Astrocyte (in vitro differentiated cells and primary cell): ENCODE results near the gene CCL25. TPM values are rescaled to one million over a fixed set of nuclear protein-coding genes. Genes with fewer than 3 reads are reported as not detected.

Experiments
- DNase-seq: peaks from one replicate; pipeline ENCODE4 v3.0.0-alpha.2; 2010; ENCODE audit warnings: low read depth
- FAIRE-seq: peaks from 2 replicates; lab custom pipeline; 2011; peaks lifted over from hg19 to GRCh38; lab: Jason Lieb, UNC
- H2AFZ ChIP-seq: 2 replicates; pipeline ENCODE4 v1.6.0; 2012; ENCODE audit warnings: low read depth, low read length, inconsistent platforms
- H3K27ac ChIP-seq: 2 replicates; pipeline ENCODE4 v1.5.1; 2011; ENCODE audit warnings: low read depth, low read length, inconsistent platforms
- H3K27me3 ChIP-seq: 2 replicates; pipeline ENCODE4 v1.6.0; 2011; ENCODE audit warnings: low read length, inconsistent platforms; ENCODE audit not compliant: insufficient read depth
- H3K36me3 ChIP-seq: 2 replicates; pipeline ENCODE4 v1.5.1; 2011; ENCODE audit warnings: low read length, inconsistent platforms; ENCODE audit not compliant: insufficient read depth
- H3K4me1 ChIP-seq: 2 replicates; pipeline ENCODE4 v1.5.1; 2011; ENCODE audit warnings: low read length, inconsistent platforms; ENCODE audit not compliant: insufficient read depth
- H3K4me2 ChIP-seq: 2 replicates; pipeline ENCODE4 v1.6.0; 2012; ENCODE audit warnings: low read length, inconsistent platforms
- H3K4me3 ChIP-seq: 2 replicates; pipeline ENCODE4 v1.5.1; 2011; ENCODE audit warnings: low read depth, mild to moderate bottlenecking, low read length, inconsistent platforms; ENCODE audit not compliant: insufficient read depth
- H3K79me2 ChIP-seq: 2 replicates; pipeline ENCODE4 v1.6.0; 2012; ENCODE audit warnings: mild to moderate bottlenecking, low read length, inconsistent platforms; ENCODE audit not compliant: insufficient read depth
- H3K9ac ChIP-seq: 2 replicates; pipeline ENCODE4 v1.6.0; 2012; ENCODE audit warnings: mild to moderate bottlenecking, low read length, inconsistent platforms
- H3K9me3 ChIP-seq: 2 replicates; pipeline ENCODE4 v1.5.1; 2012; ENCODE audit warnings: low read depth, mild to moderate bottlenecking, low read length, inconsistent platforms; ENCODE audit not compliant: insufficient read depth
- H4K20me1 ChIP-seq: 2 replicates; pipeline ENCODE4 v1.6.0; 2012; ENCODE audit warnings: low read length, inconsistent platforms; ENCODE audit not compliant: insufficient read depth
- H3K27ac Mint-ChIP-seq: one replicate; pipeline ENCODE4 v1.8.0; 2021; ENCODE audit warnings: mild to moderate bottlenecking, mixed read lengths; ENCODE audit not compliant: unreplicated experiment
- H3K27me3 Mint-ChIP-seq: one replicate; pipeline ENCODE4 v1.8.0; 2021; ENCODE audit warnings: low read depth, mixed read lengths; ENCODE audit not compliant: unreplicated experiment
- H3K36me3 Mint-ChIP-seq: one replicate; pipeline ENCODE4 v1.8.0; 2021; ENCODE audit warnings: low read depth, mixed read lengths; ENCODE audit not compliant: unreplicated experiment
- H3K4me1 Mint-ChIP-seq: one replicate; pipeline ENCODE4 v1.8.0; 2021; ENCODE audit warnings: low read depth, mixed read lengths; ENCODE audit not compliant: unreplicated experiment
- H3K4me3 Mint-ChIP-seq: one replicate; pipeline ENCODE4 v1.8.0; 2021; ENCODE audit warnings: mild to moderate bottlenecking, moderate library complexity, mixed read lengths; ENCODE audit not compliant: unreplicated experiment
- H3K9me3 Mint-ChIP-seq: one replicate; pipeline ENCODE4 v1.8.0; 2021; ENCODE audit warnings: mild to moderate bottlenecking, mixed read lengths; ENCODE audit not compliant: unreplicated experiment
- CTCF ChIP-seq: IDR thresholded peaks from 2 replicates; pipeline ENCODE4 v1.5.1; 2011; ENCODE audit warnings: low read depth, mild to moderate bottlenecking, inconsistent platforms, low read length, moderate library complexity; ENCODE audit not compliant: insufficient read depth
- EZH2 ChIP-seq: IDR thresholded peaks from 2 replicates; pipeline ENCODE4 v1.6.1; 2012; ENCODE audit warnings: mild to moderate bottlenecking, low read length, inconsistent platforms; ENCODE audit not compliant: insufficient read depth
- total RNA-seq: library from RNA; stranded (reverse); gene quantifications from 2 replicates; pipeline ENCODE4 v1.2.1, GENCODE V29; 2021

The CCL25 gene
- total RNA-seq, 1 donor from 2014 or later: not detected

- no peak overlapping the region for H3K4me3 ChIP-seq
- Mint-ChIP-seq H3K9me3 (no peaks in the 10 kb centered on the region), H3K27ac (no peak overlapping the region), H3K4me3 (no peak overlapping the region), H3K4me1 (peaks cover 14% of the 10 kb centered on the region), H3K27me3 (peaks cover 6% of the 10 kb centered on the region), H3K36me3 (no peaks in the 10 kb centered on the region)
- FAIRE-seq: no peak
- H3K36me3 ChIP-seq: no peaks in the 10 kb centered on the region
- H4K20me1 ChIP-seq: no peaks in the 10 kb centered on the region
- H3K9me3 ChIP-seq: no peaks in the 10 kb centered on the region
- no peaks in the 10 kb centered on the region for H3K4me1 ChIP-seq
- no peak overlapping the region for H2AFZ ChIP-seq
- TF ChIP-seq EZH2 (no peak), CTCF (no peak)
- H3K4me2 ChIP-seq: no peak overlapping the region
- no peak overlapping the region for H3K27ac ChIP-seq
- H3K79me2 ChIP-seq: no peaks in the 10 kb centered on the region
- no peak overlapping the region for H3K9ac ChIP-seq
- no peaks in the 10 kb centered on the region for H3K27me3 ChIP-seq
- no peak for DNase-seq
These were observed 18.4 kb upstream of the CCL25 start for GRCh38 chr19:8034178-8034525.

- H3K27ac Mint-ChIP-seq: no peak overlapping the region
- TF ChIP-seq EZH2 (no peak), CTCF (no peak)
- FAIRE-seq: no peak
- no peak overlapping the region for H2AFZ ChIP-seq
- H3K27me3 Mint-ChIP-seq: peaks cover 6% of the 10 kb centered on the region
- no peaks in the 10 kb centered on the region for H3K9me3 ChIP-seq
- no peaks in the 10 kb centered on the region for H3K36me3 Mint-ChIP-seq
- no peaks in the 10 kb centered on the region for H3K36me3 ChIP-seq
- no peaks in the 10 kb centered on the region for H4K20me1 ChIP-seq
- no peaks in the 10 kb centered on the region for H3K4me1 ChIP-seq
- no peak overlapping the region for H3K4me3 ChIP-seq
- H3K9ac ChIP-seq: no peak overlapping the region
- no peak overlapping the region for H3K4me3 Mint-ChIP-seq
- no peaks in the 10 kb centered on the region for H3K9me3 Mint-ChIP-seq
- peaks cover 6% of the 10 kb centered on the region for H3K4me1 Mint-ChIP-seq
- no peaks in the 10 kb centered on the region for H3K79me2 ChIP-seq
- no peak for DNase-seq
- no peak overlapping the region for H3K4me2 ChIP-seq
- H3K27me3 ChIP-seq: no peaks in the 10 kb centered on the region
- no peak overlapping the region for H3K27ac ChIP-seq
These were observed 16.0 kb upstream of the CCL25 start for GRCh38 chr19:8036434-8037099.

- Histone ChIP-seq H3K79me2 (no peaks in the 10 kb centered on the region), H3K27ac (no peak overlapping the region), H3K9ac (no peak overlapping the region), H3K36me3 (no peaks in the 10 kb centered on the region), H4K20me1 (no peaks in the 10 kb centered on the region), H3K4me3 (no peak overlapping the region), H3K9me3 (no peaks in the 10 kb centered on the region), H3K4me1 (no peaks in the 10 kb centered on the region), H2AFZ (no peak overlapping the region), H3K27me3 (no peaks in the 10 kb centered on the region), H3K4me2 (no peak overlapping the region)
- Mint-ChIP-seq H3K9me3 (no peaks in the 10 kb centered on the region), H3K36me3 (no peaks in the 10 kb centered on the region), H3K4me1 (no peaks in the 10 kb centered on the region), H3K27me3 (peaks cover 7% of the 10 kb centered on the region), H3K27ac (no peak overlapping the region), H3K4me3 (no peak overlapping the region)
- TF ChIP-seq EZH2 (no peak), CTCF (no peak)
- DNase-seq (no peak), FAIRE-seq (no peak)
These were observed 13.7 kb upstream of the CCL25 start for GRCh38 chr19:8038815-8039214.
